Activated CD4-positive, CD25-positive, alpha-beta regulatory T cell (primary cell): ENCODE data around the gene TMEM106B.
"Not testable (repeated sequence)": the region's sequence is repeated elsewhere in the genome, so short reads cannot be mapped to it uniquely, and the experiment has no call there.

ENCODE experiments used
- DNase-seq, 4 experiments: peaks; one replicate each; lab custom pipeline; 2025; lab: John Stamatoyannopoulos, UW

Gene TMEM106B

DNA sequence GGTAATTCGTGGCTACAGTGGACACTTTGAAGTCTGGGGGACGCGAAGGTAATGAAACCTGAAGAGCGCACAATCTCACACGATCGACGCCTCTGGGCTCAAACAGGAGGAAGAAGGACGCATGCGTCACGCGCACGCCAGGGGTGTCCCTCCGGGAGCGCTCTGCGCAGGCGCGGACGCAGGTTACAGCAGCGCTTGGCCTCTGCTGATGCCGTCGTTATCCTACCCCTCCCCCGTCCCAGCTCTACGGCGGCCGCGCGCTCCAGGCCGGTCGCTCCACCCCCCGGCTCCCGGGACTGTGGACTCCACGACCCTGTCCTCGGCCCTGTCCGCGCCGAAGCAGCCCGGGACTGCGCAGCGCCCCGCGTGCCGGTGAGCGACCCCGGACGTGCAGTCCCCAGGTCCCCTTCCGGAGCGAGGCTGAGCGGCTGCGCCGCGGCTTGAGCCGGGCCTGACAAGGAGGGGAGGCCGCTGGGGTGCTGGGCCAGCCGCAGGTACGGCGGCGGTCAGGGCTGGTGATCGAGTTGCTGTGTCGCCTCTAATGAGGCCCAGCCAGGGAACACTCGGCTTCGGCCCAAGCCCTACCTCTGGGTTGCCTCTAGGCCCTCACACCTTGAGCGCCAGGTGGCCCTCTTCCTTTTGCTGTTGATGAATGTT lies at the start of gene TMEM106B:
TMEM106B (plus strand) TSS at position 241 of the 657 bp plus-strand sequence. CDS start 3,517 bp downstream, outside the sequence.
- peak; percentile 83 to 94 (median 92) for DNase-seq

DNA sequence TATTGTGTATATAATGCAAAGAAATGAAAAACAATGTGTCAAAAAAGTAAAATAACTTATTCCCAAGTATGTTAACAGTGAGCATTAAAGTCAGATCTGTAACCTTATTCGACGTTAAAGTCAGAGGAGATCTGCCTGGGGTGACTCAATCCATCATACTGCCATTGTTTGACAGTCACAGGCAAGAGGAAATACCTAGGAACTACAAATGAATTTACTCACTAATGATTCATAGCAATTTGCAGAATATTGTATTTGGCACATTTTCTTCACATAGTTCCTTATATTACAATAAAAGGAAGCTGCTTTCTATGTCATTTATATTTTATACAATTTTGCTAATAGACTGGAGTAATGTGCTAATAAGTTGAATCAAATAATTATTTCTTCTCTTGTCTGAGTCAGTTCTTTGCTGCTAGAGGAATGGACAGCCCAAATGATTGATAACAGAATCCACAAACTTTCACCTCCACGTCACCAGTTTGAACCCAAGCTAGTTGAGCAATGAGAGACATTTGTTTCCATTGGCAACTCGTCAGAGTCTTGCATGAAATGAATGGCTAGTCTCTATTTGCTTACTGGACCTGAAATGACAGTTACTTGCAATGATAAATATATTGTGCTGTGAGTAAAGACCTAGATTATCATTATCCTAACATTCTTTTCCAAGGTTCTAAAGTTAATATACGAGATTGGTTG lies 48.5 kb upstream of the TMEM106B start:
- no peak for DNase-seq

DNA sequence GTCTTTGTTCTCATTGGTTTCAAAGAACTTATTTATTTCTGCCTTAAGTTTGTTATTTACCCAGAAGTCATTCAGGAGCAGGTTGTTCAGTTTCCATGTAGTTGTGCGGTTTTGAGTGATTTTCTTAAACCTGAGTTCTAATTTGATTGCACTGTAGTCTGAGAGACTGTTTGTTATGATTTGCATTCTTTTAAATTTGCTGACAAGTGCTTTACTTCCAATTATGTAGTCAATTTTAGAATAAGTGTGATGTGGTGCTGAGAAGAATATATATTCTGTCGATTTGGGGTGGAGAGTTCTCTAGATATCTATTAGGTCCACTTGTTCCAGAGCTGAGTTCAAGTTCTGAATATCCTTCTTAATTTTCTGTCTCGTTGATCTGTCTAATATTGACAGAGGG lies 43.0 kb upstream of the TMEM106B start:
- DNase-seq = not testable (repeated sequence)

DNA sequence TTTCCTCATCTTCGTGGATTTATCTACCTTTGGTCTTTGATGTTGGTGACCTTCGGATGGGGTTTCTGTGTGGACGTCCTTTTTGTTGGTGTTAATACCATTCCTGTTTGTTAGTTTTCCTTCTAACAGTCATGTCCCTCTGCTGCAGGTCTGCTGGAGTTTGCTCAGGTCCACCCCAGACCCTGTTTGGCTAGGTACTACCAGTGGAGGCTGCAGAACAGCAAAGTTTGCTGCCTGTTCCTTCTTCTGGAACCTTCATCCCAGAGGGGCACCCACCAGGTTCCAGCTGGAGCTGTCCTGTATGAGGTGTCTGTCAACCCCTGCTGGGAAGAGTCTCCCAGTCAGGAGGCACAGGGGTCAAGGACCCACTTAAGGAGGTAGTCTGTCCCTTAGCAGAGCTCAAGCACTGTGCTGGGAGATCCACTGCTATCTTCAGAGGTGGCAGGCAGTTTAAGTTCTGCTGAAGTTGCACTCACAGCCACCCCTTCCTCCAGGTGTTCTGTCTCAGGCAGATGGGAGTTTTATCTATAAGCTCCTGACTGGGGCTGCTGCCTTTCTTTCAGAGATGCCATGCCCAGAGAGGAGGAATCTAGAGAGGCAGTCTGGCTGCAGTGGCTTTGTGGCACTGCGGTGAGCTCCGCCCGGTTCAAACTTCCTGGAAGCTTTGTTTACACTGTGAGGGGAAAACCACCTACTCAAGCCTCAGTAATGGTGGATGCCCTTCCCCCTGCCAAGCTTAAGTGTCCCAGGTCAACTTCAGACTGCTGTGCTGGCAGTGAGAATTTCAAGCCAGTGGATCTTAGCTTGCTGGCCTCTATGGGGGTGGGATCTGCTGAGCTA lies 40.9 kb upstream of the TMEM106B start:
- not testable (repeated sequence) for DNase-seq

DNA sequence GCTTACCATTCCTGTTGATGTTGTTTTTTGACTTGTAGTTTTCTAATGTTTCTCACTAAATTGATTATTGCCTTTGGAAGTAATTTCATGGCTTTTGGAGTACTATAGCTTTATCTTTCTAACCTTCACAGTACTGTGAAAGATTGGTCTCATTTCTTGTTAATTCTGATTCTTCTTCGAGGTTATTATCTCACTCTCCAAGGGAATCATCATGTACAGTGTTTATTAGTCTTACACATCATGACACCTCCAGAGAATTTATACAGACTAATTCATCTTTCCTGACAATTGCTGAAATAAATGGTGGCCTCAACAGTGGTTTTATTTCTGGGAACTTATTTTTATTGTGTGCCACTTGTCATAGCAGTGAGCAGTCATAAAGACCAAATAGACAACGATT lies 37.4 kb upstream of the TMEM106B start:
- no peak for DNase-seq

DNA sequence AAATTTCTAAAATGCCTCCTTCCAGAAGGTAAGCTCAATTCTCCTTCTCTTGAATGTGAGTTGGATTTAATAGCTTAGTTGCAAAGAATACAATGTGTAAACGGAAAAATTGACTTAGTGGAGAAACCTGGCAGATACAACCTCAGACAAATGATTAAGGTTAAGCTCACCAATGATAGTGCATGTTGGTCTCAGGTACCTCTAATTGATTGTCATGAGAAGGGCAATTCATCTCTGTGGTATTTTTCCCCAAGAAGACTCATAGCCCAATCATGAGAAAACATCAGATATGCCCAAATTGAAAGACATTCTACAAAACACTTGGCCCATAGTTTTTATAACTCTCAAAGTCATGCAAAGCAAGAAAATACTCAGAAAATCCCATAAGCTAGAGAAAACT lies 36.2 kb upstream of the TMEM106B start:
- no peak for DNase-seq

DNA sequence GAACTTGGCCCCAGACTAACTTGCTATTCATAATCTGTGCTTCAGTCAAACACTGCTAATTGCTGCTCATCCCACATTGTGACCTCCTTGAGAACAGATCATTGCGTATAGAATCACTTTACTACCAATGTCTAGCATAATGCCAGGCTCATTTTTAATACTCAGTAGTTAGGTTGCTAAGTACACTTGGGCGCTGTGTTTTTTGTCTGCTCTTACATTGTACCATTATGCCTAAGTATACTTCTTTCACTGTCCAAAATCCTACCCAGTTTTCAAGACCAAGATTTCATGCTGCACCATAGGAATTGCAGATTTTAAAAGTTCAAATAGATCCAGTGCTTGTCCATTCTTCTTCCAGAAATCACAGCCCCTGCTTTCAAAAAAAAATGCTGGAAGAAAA lies 32.8 kb upstream of the TMEM106B start:
- DNase-seq = no peak

DNA sequence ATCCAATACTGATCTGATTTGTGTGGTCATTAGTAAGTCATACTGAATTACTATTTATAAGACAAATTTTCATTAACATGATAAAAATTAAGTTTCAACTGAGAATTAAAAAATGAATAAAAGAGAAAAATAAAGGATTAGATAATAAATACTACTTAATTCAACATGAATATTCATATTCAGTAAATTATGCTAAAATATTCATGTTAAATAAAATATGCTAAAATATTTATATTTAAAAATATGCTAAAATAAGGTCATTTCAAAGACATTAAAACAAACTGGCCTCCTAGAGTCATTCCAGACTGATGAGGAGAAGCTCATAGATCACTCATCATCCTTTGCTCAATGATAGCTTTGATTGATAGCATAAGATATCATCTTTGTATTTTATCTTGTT lies 16.7 kb upstream of the TMEM106B start:
- no peak for DNase-seq

DNA sequence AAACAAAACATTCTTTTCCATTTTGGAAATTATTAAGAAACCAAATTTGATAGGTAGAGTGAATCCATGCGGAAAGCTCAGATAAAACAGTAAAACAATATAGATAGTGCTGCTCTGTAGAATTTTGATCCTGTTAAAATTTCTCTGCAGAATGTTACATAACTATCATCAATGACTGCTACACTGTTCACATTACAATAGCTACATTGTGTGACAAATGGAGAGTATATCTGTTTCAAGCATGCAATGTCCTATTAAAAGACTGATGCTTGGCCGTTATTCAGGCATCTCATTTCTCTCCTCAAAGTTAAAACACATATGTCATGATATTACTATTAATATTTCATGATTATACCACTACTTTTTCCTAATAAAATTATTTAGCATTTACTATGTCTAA lies 14.7 kb upstream of the TMEM106B start:
- DNase-seq = no peak

DNA sequence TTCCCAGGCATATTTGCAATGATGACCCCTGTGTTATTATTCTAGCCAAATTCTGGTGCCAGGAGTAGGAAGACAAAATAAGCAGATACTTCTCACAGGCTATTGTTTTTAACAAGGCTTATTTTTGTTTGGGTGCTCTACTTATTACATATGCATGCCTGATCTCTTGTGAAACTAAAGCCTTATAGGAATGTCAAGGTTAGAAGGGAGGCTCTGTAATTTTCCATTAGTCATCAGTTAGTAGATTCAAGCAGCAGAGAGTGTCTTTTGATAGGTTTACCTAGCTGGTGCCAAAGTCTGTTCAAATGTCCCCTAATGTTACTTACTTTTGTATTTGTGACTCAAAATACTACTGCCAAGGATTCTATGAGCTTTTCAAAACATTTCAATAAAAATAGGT lies 11.7 kb upstream of the TMEM106B start:
- DNase-seq = no peak

DNA sequence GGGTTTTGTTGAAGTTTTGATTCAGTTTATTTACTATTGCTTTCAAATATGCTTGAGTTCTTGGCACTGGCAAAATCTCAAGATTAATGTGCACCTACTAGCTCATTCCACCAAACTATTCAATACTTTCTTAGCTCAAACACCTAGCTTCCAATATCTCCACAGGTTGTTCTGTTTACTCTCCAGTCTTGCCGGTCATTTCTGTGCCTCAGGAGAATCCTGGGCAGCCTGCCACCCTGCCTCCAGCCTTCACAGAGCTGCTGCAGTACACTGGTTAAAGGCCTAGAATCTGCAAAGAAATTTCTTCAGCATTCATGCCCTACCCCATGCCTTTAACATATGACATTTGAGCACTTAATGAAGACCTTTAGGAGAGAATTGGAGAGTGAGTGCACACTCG lies 4.0 kb upstream of the TMEM106B start:
- no peak for DNase-seq

DNA sequence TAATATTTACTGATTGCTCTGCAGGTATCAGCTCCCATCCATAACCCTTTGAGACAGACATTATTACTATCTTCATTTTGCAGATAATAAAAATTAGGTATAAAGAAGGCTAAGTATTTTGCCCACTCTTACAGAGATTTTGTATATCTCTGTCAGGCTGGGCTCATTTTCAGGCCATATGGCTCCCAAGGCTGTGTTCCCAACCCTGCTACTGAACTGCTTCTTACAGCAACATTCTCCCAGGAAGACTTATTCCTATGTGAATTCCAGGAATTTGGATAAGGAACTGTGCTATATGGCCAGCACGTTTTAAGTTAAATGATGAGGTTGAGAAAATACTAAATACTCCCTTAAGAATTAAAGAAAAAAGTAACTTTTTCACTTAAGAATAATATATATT lies 1.9 kb upstream of the TMEM106B start:
- no peak for DNase-seq

DNA sequence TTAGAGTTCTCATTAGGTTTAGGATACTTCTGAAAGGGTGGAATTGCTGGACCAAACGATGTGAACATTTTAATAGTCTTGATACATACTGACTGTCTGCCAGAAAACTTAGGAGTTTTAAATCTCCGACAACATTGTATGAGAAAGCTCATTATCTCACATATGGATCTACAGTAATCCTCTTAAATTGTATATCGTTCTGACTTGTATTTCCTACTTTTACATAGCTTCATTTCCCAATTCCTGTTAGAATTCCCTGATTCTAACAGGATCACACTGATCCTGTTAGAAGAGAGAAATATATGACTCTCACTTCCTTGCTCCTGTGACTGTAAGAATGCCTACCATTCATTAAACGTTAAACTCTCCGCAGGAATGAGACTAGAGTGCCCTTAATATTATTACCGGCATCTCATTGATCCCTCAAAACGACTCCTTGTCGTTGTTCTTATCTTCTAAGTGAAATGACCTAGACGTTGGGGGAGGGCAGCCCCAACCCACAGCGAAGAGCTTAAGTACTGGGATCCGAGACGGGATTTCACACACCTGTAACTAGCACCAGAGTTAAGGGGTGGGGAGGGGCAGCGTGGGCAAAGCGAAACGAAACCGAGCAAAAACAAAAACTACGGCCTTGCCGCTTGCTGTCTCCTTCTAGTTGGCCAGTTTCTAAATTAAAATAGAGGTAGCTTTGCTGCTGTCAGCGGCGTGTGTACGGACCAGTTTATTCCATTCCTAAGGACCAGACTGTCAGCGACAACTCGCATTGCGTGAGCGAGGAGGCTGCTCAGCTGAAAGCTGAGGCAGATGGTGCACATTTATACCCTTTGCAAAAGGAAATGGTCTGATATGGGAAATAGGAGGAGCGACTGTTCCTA lies 678 bp upstream of the TMEM106B start:
- peak in 2 of 4 experiments; percentile 9 to 21 for DNase-seq

DNA sequence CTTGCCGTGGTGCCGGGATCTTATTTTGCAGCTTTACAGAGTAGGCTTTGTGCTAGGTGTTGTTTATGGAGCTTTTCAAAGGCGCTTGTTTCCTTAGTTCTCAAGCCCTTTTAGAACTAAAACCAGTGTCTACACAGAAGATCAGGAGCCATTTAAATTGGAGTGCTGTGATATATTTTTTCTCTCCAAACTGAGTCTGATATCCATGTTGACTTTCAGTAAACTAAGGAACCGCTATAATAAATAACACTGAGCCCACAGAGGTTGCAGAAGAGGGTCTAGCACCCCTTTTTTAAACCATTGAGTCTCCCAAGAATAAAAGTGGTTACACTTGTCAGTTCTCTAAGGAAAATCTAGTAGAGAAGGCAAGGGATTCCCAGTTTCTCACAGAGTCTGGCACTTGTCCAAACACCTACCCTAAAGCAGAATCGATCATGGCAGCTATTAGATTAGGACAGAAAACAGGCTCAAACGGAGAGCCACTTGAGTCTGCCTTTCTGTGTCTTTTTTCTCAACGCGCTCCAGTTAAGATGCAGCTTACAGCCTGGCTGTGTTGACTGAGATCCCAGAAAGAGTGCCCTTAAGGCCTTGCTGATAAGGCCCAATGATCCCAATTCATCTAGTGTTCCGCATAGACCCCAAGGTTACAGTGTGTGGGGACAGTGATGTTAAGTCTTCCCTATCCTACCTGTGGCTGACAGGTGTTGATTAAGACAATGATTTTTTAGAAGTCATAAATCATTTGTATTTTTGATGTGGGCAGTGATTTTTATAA lies 804 bp downstream of the TMEM106B start:
- DNase-seq = no peak

DNA sequence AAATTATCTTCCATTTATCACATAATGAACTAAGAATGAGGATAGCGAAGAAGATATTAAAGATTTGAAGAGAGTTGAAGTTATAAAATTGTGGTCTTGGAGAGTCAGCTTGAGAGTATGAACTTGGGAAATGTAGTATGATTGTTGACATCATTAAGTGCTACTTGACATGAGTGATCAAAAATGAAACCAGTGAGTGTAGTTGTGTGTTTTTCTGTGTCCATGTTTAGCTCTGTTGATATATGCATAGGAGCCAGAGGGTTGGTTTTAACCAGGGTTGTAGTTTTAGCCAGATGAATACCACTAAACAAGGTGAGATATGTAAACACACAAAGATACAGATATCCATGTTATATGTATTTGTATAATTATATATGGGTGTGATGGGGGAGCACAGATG lies 6.2 kb downstream of the TMEM106B start:
- DNase-seq = no peak

DNA sequence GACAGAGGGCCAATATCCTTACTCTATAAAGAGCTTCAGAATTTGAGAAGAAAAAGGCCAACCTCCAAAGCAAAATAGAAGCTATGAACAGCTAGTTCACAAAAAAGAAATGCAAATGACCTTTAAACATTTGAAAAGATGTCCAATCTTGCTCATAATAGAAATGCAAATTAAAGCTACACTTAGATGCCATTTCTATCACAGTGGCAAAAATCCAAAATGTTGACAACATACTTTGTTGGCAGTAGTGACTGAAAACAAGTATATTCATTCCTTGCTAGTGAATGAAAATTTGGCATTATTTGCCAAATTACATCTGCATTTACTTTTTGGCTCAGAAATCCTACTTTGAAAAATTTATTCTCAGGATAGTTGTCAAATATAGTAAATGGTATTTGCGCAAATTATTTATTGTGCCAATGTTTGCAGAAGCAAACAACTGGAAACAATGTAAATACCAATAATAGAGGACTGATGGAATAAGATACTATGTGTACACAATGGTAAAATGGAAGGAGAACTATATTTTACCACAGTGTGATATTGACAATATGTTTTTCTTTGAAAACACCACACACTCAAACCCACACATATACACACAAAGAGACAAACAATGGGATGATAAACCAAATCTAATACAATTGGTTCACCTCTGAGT lies 9.4 kb downstream of the TMEM106B start:
- no peak for DNase-seq

DNA sequence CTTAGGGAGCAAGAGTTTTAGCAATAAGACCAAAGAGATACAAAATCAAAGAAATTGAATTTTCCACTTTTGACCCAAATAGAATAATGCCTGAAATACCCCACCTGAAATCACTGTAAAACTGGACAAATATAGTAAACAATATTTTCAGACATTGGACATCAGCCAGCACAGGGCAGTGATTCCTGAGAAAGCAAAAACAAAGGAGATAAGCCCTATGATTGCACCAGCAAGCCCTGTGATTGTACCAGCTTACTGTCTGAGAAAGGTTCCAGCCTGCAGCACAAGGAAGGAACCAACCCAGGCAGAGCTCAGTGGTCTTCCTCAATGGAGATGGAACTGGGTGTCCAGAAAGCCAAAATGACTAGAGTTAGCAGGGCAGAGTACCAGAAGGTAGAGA lies 10.3 kb downstream of the TMEM106B start:
- no peak for DNase-seq

DNA sequence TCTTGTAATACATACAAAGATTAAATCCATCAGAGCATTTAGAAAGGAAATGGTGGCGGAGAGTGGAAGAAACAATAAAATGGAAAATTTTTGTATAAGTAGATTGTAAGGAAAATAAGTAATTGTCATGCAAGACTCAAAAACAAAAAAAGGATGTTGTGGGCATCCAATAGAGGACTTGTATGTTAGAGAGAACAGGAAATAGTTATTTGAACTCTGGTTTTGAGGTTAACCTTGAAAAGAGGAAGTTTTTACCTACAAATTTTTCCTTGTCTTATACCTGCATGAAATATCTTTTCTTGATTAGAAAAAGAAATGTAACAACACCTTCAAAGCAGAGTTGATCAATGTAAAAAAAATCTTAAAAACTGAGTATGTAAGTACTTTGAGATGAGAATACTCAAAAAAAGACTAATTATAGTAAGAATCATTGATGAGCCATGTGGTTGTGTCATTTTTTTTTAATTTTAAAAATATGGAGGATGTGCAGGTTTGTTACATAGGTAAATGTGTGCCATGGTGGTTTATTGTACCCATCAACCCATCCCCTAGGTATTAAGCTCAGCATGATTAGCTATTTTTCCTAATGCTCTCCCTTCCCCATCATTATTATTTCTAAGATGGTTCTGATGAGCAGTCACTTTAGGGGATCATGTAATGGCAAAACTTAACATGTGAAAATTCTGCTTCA lies 11.9 kb downstream of the TMEM106B start:
- DNase-seq = no peak

DNA sequence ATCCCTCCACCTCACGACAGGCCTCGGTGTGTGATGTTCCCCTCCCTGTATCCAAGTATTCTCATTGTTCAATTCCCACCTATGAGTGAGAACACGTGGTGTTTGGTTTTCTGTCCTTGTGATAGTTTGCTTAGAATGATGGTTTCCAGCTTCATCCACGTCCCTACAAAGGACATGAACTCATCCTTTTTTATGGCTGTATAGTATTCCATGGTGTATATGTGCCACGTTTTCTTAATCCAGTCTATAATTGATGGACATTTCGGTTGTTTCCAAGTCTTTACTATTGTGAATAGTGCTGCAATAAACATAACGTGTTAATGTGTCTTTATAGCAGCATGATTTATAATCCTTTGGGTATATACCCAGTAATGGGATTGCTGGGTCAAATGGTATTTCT lies 13.9 kb downstream of the TMEM106B start:
- not testable (repeated sequence) for DNase-seq

DNA sequence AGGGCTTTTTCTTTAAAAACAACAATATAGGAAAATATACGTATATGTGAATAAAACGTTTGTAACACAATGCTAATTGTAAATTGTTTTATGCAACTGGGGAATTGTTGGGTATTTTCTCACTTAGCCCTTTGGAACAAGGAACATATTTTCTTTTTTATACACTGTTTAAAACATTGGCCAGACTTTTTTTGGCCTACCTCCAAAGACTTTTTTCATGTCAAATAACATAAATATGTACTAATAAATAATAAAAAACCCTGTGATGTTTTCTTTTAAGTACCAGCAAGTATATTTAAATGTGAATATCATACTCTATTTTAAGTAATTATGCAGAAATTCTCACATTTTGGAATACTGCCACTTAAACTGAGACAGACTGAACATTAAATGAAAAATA lies 15.7 kb downstream of the TMEM106B start:
- DNase-seq = no peak
